ENCODE data around the gene UROC1.

Gene UROC1

DNA sequence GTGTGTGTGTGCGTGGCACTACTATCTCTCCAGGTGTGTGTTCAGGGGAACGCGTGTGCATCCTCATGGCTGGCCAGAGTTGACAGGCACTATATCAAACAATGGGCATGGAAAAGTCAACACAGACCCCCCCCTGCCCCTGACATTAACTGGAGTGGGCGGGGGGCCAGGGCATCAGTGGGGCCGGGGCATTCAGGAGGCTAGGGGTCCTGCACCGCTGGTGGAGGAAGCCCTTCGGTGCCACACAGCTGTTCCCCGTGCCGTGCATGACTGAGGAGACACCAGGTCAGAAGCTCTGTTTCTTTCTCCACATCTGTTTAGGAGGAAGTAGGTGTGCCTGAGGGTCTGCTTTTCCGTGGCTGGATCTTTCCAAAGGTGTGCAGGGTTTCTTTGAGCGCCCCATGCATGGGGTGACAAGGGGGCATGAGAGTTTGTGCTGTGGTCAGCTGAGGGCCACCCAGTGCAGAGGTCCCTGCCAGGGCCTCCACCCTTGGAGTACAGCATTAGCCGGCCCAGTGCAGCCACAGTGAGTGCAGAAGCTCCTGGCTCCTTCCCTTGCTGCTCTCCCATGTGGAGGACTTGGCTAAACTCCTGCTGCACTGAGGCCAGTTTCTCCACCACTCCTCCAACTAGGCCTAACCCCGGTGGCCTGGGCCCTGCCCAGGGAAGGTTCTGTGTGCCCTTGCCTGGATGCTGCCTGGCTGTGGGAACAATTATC, 33.7 kb upstream of the UROC1 start:
- Mint-ChIP-seq H3K27ac (no peak overlapping the region), H3K36me3 (no peaks in the 10 kb centered on the region), H3K4me3 (no peak overlapping the region), H3K9me3 (no peaks in the 10 kb centered on the region), H3K4me1 (no peaks in the 10 kb centered on the region)
- ATAC-seq (no peak), DNase-seq (ENCODE audit: low spot score in 2 of 2) (no peak)

DNA sequence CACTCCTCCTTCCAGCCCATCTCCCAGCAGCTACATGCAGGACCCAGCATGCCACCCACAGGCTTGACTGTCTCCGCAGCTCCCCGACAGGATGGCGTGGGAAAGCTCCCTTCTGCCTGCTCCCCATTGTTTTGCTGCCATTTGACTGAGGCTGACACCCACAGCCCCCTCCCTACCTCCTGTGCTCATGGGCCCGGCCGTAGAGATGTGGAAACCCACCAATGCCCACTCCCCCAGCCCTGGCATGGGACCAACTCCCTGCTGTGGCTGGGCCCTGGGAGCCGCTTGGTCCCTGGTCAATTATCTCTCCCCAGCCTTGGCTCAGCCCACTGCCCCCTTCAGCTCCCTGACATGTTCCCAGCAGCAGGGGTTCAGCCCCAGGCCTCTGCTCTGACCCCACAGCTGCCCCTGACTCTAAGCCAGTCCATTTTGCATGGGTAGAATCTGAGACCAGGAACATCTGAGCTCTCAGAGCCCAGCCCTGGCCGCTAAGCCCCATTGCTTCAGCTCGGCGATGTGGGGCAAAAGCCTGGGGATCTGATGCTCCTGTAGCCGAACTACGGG, 33.0 kb upstream of the UROC1 start:
- H3K36me3 Mint-ChIP-seq = no peaks in the 10 kb centered on the region
- H3K4me3 Mint-ChIP-seq = no peak overlapping the region
- ATAC-seq (no peak), DNase-seq (ENCODE audit: low spot score in 2 of 2) (no peak)
- H3K9me3 Mint-ChIP-seq = no peaks in the 10 kb centered on the region
- no peak overlapping the region for H3K27ac Mint-ChIP-seq
- no peaks in the 10 kb centered on the region for H3K4me1 Mint-ChIP-seq

GRCh38 chr3:126549861-126550487, 32.4 kb upstream of the UROC1 start:
- DNase-seq (ENCODE audit: low spot score in 2 of 2) (no peak), ATAC-seq (no peak)
- Mint-ChIP-seq H3K36me3 (no peaks in the 10 kb centered on the region), H3K4me3 (no peak overlapping the region), H3K27ac (no peak overlapping the region), H3K4me1 (no peaks in the 10 kb centered on the region), H3K9me3 (no peaks in the 10 kb centered on the region)

DNA sequence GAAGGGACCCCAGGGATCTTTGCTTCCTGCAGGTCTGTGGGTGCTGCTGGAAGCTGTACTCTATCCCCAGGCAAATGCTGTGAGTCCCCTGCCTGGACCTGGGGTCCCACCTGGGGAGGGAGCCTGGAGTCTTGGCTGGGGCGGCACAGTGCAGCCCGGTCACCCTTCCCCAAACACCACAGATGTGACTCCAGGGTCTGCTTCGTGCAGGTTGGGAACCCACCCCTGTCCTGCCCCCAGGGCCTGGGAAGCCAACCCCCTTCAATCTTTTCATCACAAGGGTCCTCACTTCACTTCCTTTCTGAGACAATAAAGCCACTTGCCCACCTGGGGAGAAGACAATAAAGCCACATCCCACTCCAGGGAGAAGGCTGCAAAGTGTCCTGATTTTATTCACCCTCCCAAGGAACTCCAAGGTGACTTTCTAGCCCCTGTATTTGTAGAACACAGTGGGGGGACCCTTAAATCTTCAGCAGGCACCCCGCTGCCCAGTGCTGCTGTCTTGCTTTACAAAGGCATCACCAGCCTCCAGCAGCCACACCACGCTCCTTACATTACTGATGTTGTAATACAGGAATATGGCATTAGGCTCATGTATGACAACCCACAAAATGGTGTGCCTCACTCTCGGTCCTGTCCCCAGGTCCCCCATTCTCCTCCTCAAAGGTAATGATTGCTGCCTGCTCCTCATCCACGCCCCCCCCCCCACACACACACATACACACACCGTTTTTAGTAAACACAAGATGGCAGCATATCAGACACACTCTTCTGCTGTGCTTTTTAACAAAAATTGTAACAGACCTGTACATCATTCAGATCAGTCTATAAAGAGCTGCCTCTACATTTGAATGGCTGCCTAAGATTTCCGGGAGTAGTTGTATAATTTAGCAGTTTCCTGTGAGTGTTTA, 31.2 kb upstream of the UROC1 start:
- H3K36me3 Mint-ChIP-seq = no peaks in the 10 kb centered on the region
- H3K27ac Mint-ChIP-seq = no peak overlapping the region
- no peak for DNase-seq (ENCODE audit: low spot score in 2 of 2)
- H3K4me1 Mint-ChIP-seq = no peaks in the 10 kb centered on the region
- no peak overlapping the region for H3K4me3 Mint-ChIP-seq
- no peak for ATAC-seq
- no peaks in the 10 kb centered on the region for H3K9me3 Mint-ChIP-seq

DNA sequence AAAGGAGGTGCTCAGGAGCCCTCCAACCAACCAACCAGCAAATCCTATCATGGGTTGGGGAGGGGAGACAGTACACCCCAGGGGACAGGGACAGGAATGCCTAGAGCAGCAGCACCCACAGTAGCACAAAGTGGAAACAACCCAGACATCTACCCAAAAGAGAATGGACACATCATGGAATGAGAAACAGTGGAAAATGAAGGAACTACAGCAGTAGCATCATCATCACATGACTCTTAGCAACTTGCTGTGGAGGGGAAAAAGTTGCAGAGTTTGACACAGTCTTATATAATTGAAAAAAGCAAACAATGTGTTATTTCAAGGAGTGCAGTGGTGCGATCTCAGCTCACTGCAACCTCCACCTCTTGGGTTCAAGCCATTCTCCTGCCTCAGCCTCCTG, 30.1 kb upstream of the UROC1 start:
- no peak for DNase-seq (ENCODE audit: low spot score in 2 of 2)
- no peaks in the 10 kb centered on the region for H3K36me3 Mint-ChIP-seq
- H3K9me3 Mint-ChIP-seq = no peaks in the 10 kb centered on the region
- no peak overlapping the region for H3K27ac Mint-ChIP-seq
- ATAC-seq = no peak
- no peaks in the 10 kb centered on the region for H3K4me1 Mint-ChIP-seq
- no peak overlapping the region for H3K4me3 Mint-ChIP-seq

DNA sequence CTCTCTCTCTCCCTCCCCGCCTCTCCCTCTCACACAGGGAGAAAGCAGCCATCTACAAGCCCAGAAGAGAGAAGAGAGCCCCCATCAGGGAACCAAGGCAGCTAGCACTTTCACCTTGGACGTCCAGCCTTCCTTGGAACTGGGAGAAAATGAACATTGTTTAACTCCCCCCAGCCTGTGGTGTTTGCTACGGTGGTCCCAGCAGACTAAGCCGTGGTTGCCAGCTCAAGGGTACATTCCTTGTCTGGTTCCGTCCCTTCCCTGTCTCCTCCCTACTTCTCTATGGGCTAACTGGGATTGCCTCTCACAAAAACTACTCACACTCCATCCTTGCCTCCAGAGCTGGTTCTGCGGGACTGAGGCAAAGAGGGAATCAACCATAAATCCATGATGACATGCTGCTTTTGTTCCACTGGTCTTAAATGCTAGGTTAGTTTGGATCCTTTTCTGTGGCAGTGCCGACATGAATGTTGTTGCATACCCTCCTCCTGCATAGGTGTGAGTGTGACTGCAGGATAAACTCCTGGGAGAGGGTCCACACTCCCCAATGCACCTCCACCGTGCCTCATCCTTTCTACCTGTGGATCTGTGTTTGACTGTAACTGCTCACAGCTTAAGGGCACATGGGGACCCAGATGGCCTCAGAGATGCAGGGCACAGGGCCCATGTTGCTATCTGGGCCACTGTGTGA, 29.1 kb upstream of the UROC1 start:
- no peak overlapping the region for H3K27ac Mint-ChIP-seq
- H3K9me3 Mint-ChIP-seq = no peaks in the 10 kb centered on the region
- DNase-seq (ENCODE audit: low spot score in 2 of 2) (no peak), ATAC-seq (no peak)
- no peak overlapping the region for H3K4me3 Mint-ChIP-seq
- no peaks in the 10 kb centered on the region for H3K36me3 Mint-ChIP-seq
- no peaks in the 10 kb centered on the region for H3K4me1 Mint-ChIP-seq

DNA sequence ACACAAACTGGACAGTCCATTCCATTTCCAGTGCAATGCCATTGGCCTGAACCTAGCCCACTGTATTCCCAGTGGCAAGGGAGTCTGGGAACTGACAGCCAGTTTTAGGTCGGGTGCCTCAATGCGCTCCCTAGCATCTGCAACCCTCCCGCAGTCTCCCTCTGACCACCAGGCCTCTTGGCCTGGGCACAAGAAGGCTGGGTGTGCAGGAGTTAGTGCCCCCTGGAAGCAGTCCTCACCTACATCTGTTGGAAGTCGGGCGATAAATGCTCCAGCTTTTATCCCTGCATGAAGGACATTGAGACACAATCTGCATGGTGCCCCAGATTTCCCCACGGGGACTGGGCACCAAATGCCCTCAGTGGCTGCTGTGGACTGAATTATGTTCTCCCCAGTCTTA, 28.4 kb upstream of the UROC1 start:
- H3K4me3 Mint-ChIP-seq = no peak overlapping the region
- H3K36me3 Mint-ChIP-seq = no peaks in the 10 kb centered on the region
- no peak for DNase-seq (ENCODE audit: low spot score in 2 of 2)
- no peak for ATAC-seq
- H3K9me3 Mint-ChIP-seq = no peaks in the 10 kb centered on the region
- no peaks in the 10 kb centered on the region for H3K4me1 Mint-ChIP-seq
- H3K27ac Mint-ChIP-seq = no peak overlapping the region

- no peak for DNase-seq (ENCODE audit: low spot score in 2 of 2)
- H3K36me3 Mint-ChIP-seq = no peaks in the 10 kb centered on the region
- H3K4me1 Mint-ChIP-seq = no peaks in the 10 kb centered on the region
- H3K4me3 Mint-ChIP-seq = no peak overlapping the region
- no peak overlapping the region for H3K27ac Mint-ChIP-seq
- ATAC-seq = no peak
- no peaks in the 10 kb centered on the region for H3K9me3 Mint-ChIP-seq
Measured at GRCh38 chr3:126545544-126545943, 28.0 kb upstream of the UROC1 start.

- no peak for DNase-seq (ENCODE audit: low spot score in 2 of 2)
- ATAC-seq = no peak
- no peak overlapping the region for H3K27ac Mint-ChIP-seq
Measured at GRCh38 chr3:126544596-126545281, 27.2 kb upstream of the UROC1 start.

GRCh38 chr3:126543457-126544061, 26.0 kb upstream of the UROC1 start:
- Mint-ChIP-seq H3K36me3 (peaks cover 6% of the 10 kb centered on the region), H3K9me3 (no peaks in the 10 kb centered on the region), H3K4me3 (no peak overlapping the region), H3K27ac (no peak overlapping the region), H3K4me1 (peaks cover 7% of the 10 kb centered on the region)
- DNase-seq (ENCODE audit: low spot score in 2 of 2) (no peak), ATAC-seq (no peak)

More at GRCh38 chr3:126544596-126545281, 27.2 kb upstream of the UROC1 start:
- peaks cover 5% of the 10 kb centered on the region for H3K36me3 Mint-ChIP-seq
- no peak overlapping the region for H3K4me3 Mint-ChIP-seq
- H3K4me1 Mint-ChIP-seq = peaks cover 5% of the 10 kb centered on the region
- H3K9me3 Mint-ChIP-seq = no peaks in the 10 kb centered on the region

- ATAC-seq = no peak
- no peak for DNase-seq (ENCODE audit: low spot score in 2 of 2)
- Mint-ChIP-seq H3K36me3 (peaks cover 6% of the 10 kb centered on the region), H3K4me1 (peaks cover 7% of the 10 kb centered on the region), H3K27ac (no peak overlapping the region), H3K9me3 (no peaks in the 10 kb centered on the region), H3K4me3 (no peak overlapping the region)
Measured at GRCh38 chr3:126542340-126543241, 25.0 kb upstream of the UROC1 start.

- Mint-ChIP-seq H3K4me3 (no peak overlapping the region), H3K4me1 (peaks cover 7% of the 10 kb centered on the region), H3K27ac (no peak overlapping the region), H3K36me3 (peaks cover 6% of the 10 kb centered on the region), H3K9me3 (no peaks in the 10 kb centered on the region)
- no peak for ATAC-seq
- DNase-seq (ENCODE audit: low spot score in 2 of 2) = no peak
Measured at GRCh38 chr3:126541628-126542339, 24.2 kb upstream of the UROC1 start.
